Natural killer cell (primary cell): ENCODE data around the gene MDK. TPM values are rescaled to one million over a fixed set of nuclear protein-coding genes. Genes with fewer than 3 reads are reported as not detected.

ENCODE experiments used
- ATAC-seq, 3 donors: fragments of 150-1000 bp in 2 of 3; fragments of 200-7000 bp in 1 of 3; cut with Tn5 transposase; 1 replicate in 1 of 3; 2 replicates in 2 of 3; pipeline ENCODE4 v1.10.0; 2021; ENCODE audit warnings: mild to moderate bottlenecking in 2 of 3, moderate library complexity in 2 of 3
- DNase-seq, 2 donors: peaks; one replicate each; pipeline versions ENCODE4 v3.0.0 to v3.0.0-alpha.2; 2013 to 2021; ENCODE audit warnings: mixed read lengths in 1 of 2
- H3K27ac ChIP-seq: one replicate; pipeline ENCODE4 v1.5.1; 2013; ENCODE audit warnings: mild to moderate bottlenecking, low read length
- H3K27me3 ChIP-seq: one replicate; pipeline ENCODE4 v1.6.1; 2013; ENCODE audit warnings: low read length; ENCODE audit not compliant: control insufficient read depth, insufficient read depth
- H3K36me3 ChIP-seq: one replicate; pipeline ENCODE4 v1.6.1; 2013; ENCODE audit warnings: low read length; ENCODE audit not compliant: control insufficient read depth, insufficient read depth
- H3K4me1 ChIP-seq: one replicate; pipeline ENCODE4 v1.6.1; 2013; ENCODE audit warnings: low read length; ENCODE audit not compliant: control insufficient read depth, insufficient read depth
- H3K4me3 ChIP-seq: one replicate; pipeline ENCODE4 v1.5.1; 2013; ENCODE audit warnings: low read length
- H3K9me3 ChIP-seq: one replicate; pipeline ENCODE4 v1.6.1; 2013; ENCODE audit warnings: low read length; ENCODE audit not compliant: control insufficient read depth, insufficient read depth
- H3K27ac Mint-ChIP-seq, 2 donors: one replicate each; pipeline ENCODE4 v1.8.0; 2022; ENCODE audit warnings: mild to moderate bottlenecking in 2 of 2, mixed read lengths in 2 of 2, moderate library complexity in 1 of 2
- H3K27me3 Mint-ChIP-seq, 2 donors: one replicate each; pipeline ENCODE4 v1.8.0; 2022; ENCODE audit warnings: low read depth in 2 of 2, mixed read lengths in 2 of 2
- H3K36me3 Mint-ChIP-seq: one replicate; pipeline ENCODE4 v1.8.0; 2022; ENCODE audit warnings: mixed read lengths
- H3K4me1 Mint-ChIP-seq, 2 donors: one replicate each; pipeline ENCODE4 v1.8.0; 2022; ENCODE audit warnings: mixed read lengths in 2 of 2
- H3K4me3 Mint-ChIP-seq: one replicate; pipeline ENCODE4 v1.8.0; 2022; ENCODE audit warnings: mild to moderate bottlenecking, moderate library complexity, mixed read lengths
- H3K9me3 Mint-ChIP-seq, 2 donors: one replicate each; pipeline ENCODE4 v1.8.0; 2022; ENCODE audit warnings: mixed read lengths in 2 of 2
- CTCF ChIP-seq: fragments of 200-600 bp; IDR thresholded peaks from one replicate; pipeline ENCODE4 v1.8.0; 2022; ENCODE audit warnings: antibody characterized with exemption
- WGBS: methylation state at CpG from one replicate; pipeline ENCODE4 v1.1.7; 2013; ENCODE audit warnings: missing lambda C conversion rate; ENCODE audit not compliant: insufficient coverage; 5-methylcytosine and 5-hydroxymethylcytosine counted together
- intact Hi-C: fragments of 100-400 bp; cut with micrococcal nuclease; formaldehyde crosslinking; loops from one replicate; pipeline ENCODE4 v1.14.2; 2022
- total RNA-seq, 4 donors: library from RNA; stranded (reverse); fragments of 120-200 nt in 1 of 4; gene quantifications; one replicate each; pipeline versions ENCODE4 v1.2.3 to v1.2.4, GENCODE V29; 2013 to 2022

The MDK gene
- total RNA-seq, 3 donors from 2014 or later (not counting 1 experiment from before 2014, with no cell fraction given), result 4.5 to 10.6 (median 6.3) TPM

DNA sequence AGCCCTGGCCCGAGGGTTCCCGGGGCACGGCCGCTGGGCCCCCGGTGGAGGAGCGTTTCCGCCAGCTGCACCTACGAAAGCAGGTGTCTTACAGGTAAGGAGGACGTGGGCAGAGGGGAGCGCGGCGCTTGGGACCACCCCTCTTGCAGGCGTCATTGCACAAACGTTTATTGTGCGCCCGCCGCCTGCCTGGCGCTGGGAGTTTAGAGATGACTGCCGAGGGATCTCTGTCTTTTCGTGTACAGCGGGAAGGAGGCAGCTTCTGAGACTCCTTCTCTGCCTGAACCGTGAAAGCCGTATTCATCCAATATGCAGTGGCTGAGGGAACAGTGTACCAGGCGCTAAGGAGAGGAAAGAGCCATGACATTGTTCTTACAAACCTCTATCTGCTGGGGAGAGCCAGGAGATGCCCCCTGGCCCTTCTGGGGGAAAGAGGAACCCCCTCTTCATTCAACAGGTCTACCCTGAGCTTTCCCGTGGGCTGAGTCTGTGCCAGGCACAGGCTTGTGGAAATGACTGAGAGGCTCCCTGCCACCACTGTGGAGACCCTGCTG is 48.0 kb upstream of the MDK start:
- Mint-ChIP-seq H3K27ac (no peak overlapping the region), H3K4me3 (peak overlapping the region; percentile 71), H3K4me1 (peaks cover 19 to 23% of the 10 kb centered on the region in 2 donors), H3K9me3 (no peaks in the 10 kb centered on the region), H3K27me3 (peaks cover 45 to 47% of the 10 kb centered on the region in 2 donors), H3K36me3 (no peaks in the 10 kb centered on the region)
- Histone ChIP-seq H3K4me1 (peaks cover 51% of the 10 kb centered on the region), H3K27ac (no peak overlapping the region), H3K36me3 (no peaks in the 10 kb centered on the region), H3K9me3 (no peaks in the 10 kb centered on the region), H3K27me3 (peaks cover 23% of the 10 kb centered on the region), H3K4me3 (no peak overlapping the region)
- DNase-seq (peak in 1 of 2 donors; percentile 52), ATAC-seq (peak in 1 of 3 donors; percentile 6)
- intact Hi-C loops, result no loop called here
- TF ChIP-seq CTCF, result no peak
- 7% methylated on average over 25 of the region's 25 CpGs for WGBS

DNA sequence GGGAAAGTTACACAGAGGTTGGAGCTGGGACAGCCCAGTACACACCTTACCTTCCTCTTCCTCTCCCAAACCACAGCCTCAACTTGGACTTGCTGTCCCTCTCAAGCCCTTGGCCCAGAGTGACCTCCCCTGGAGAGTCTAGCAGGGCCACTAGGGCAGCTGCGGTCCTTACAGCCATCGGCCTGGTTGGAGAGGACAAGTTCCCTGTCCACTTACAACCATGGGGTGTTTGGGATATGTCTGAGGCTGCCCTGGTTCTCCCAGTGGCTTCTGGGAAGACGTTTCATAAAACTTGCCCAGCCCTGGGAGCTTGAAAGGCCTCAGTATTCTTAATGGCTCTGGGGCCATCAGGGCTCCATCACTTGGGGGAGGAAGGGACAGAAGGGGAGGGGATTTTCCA is 47.3 kb upstream of the MDK start:
- Mint-ChIP-seq H3K27ac (no peak overlapping the region), H3K36me3 (no peaks in the 10 kb centered on the region), H3K9me3 (no peaks in the 10 kb centered on the region), H3K4me3 (no peak overlapping the region), H3K4me1 (peaks cover 23 to 24% of the 10 kb centered on the region in 2 donors), H3K27me3 (peaks cover 44 to 48% of the 10 kb centered on the region in 2 donors)
- intact Hi-C loops, result no loop called here
- 100% methylated on average over 3 of the region's 3 CpGs for WGBS
- Histone ChIP-seq H3K4me1 (peaks cover 58% of the 10 kb centered on the region), H3K27ac (no peak overlapping the region), H3K36me3 (no peaks in the 10 kb centered on the region), H3K4me3 (no peak overlapping the region), H3K27me3 (peaks cover 23% of the 10 kb centered on the region), H3K9me3 (no peaks in the 10 kb centered on the region)
- TF ChIP-seq CTCF, result no peak
- ATAC-seq (no peak), DNase-seq (no peak)

- Mint-ChIP-seq H3K27me3 (peaks cover 33 to 47% of the 10 kb centered on the region in 2 donors), H3K27ac (no peak overlapping the region), H3K4me1 (peaks cover 21 to 22% of the 10 kb centered on the region in 2 donors), H3K36me3 (no peaks in the 10 kb centered on the region), H3K9me3 (no peaks in the 10 kb centered on the region), H3K4me3 (no peak overlapping the region)
- ATAC-seq (no peak), DNase-seq (peak in 1 of 2 donors; percentile 42)
- H3K27me3 ChIP-seq, result peaks cover 20% of the 10 kb centered on the region
- 84% methylated on average over 6 of the region's 6 CpGs for WGBS
- H3K9me3 ChIP-seq, result no peaks in the 10 kb centered on the region
- H3K4me1 ChIP-seq, result peaks cover 59% of the 10 kb centered on the region
- no peaks in the 10 kb centered on the region for H3K36me3 ChIP-seq
- H3K4me3 ChIP-seq, result no peak overlapping the region
- intact Hi-C loops, result no loop called here
- no peak overlapping the region for H3K27ac ChIP-seq
- TF ChIP-seq CTCF, result no peak
Measured at GRCh38 chr11:46335271-46335670, 46.2 kb upstream of the MDK start.
